Thyroid gland (tissue), 4 donors: Measurements from ENCODE around the gene SPTBN1.

Source experiments
- CTCF ChIP-seq, 6 experiments: fragments of 200-600 bp in 3 of 6; fragments of 450-650 bp in 3 of 6; sonication (generic) in 3 of 6; IDR thresholded peaks; one replicate each; pipeline ENCODE4 v1.5.1; 2016 to 2019; ENCODE audit warnings: antibody characterized with exemption in 6 of 6, mild to moderate bottlenecking in 2 of 6, inconsistent platforms in 1 of 6, moderate library complexity in 1 of 6
- POLR2A ChIP-seq, 2 donors: fragments of 450-650 bp; IDR thresholded peaks; one replicate each; pipeline ENCODE4 v1.6.1; 2017; ENCODE audit warnings: antibody characterized with exemption in 2 of 2, mild to moderate bottlenecking in 2 of 2, moderate library complexity in 1 of 2

- no peak for TF ChIP-seq POLR2A (IDR thresholded peaks at IDR 0.05)
- no peak for TF ChIP-seq CTCF (IDR thresholded peaks at IDR 0.05)
Observed at GRCh38 chr2:54568876-54569321, 112.8 kb downstream of the SPTBN1 start.
